Measurements from ENCODE around the gene FSD2. TPM values are rescaled to one million over a fixed set of nuclear protein-coding genes. Genes with fewer than 3 reads are reported as not detected.

Gene FSD2
- total RNA-seq = not detected in 2 replicates

GRCh38 chr15:82805994-82806406 is at the start of gene FSD2:
FSD2 (minus strand) TSS chr15:82806069; CDS start chr15:82787390, 18,679 bp downstream.

GRCh38 chr15:82809308-82810060 is 3.6 kb upstream of the FSD2 start, which contains the start of gene WHAMM:
WHAMM (plus strand) TSS chr15:82809628; CDS start chr15:82809727, 99 bp downstream.

GRCh38 chr15:82709421-82710207 is 96.3 kb downstream of the FSD2 start, which contains the start of gene AP3B2:
AP3B2 (minus strand) TSS chr15:82709875; CDS start chr15:82709706, 169 bp downstream.

Other genes with a start within 250 kb of the FSD2 start
- gene CPEB1, start 158.7 kb downstream of the FSD2 start, total RNA-seq = under 0.01 TPM in 1 of 2 replicates, not detected in the other
- gene AP3B2, start 96.2 kb downstream of the FSD2 start, total RNA-seq = 1.2 TPM in 1 of 2 replicates, not detected in the other
- gene WHAMM, start 3.6 kb upstream of the FSD2 start, total RNA-seq = 5.1 and 6.3 TPM in 2 replicates
- 58.3 and 61.0 TPM in 2 replicates for gene HOMER2, start 146.7 kb upstream of the FSD2 start, total RNA-seq
- gene RAMAC, start 180.1 kb upstream of the FSD2 start, total RNA-seq = 63.9 and 64.6 TPM in 2 replicates
- gene C15orf40, start 205.6 kb upstream of the FSD2 start, total RNA-seq = 3.6 and 8.7 TPM in 2 replicates